GM23338 (cell line): ENCODE measurements around the gene EPHB2. TPM values are rescaled to one million over a fixed set of nuclear protein-coding genes. Genes with fewer than 3 reads are reported as not detected.

Experiments
- ATAC-seq: fragments of 200-7000 bp; cut with Tn5 transposase; 3 replicates; pipeline ENCODE4 v1.9.1; 2020
- DNase-seq: peaks from one replicate; pipeline ENCODE4 v3.0.0-alpha.2; 2015; ENCODE audit warnings: low spot score
- H2AFZ ChIP-seq: fragments of 200-600 bp; sonication (generic); 2 replicates; pipeline ENCODE4 v1.8.0; 2016; ENCODE audit warnings: antibody characterized with exemption, mild to moderate bottlenecking, moderate library complexity
- H3F3A ChIP-seq: fragments of 200-600 bp; sonication (generic); replicated peaks from 2 replicates; pipeline ENCODE4 v1.8.0; 2017; ENCODE audit warnings: antibody characterized with exemption, mixed run types, low read depth
- H3K27ac ChIP-seq: fragments of 200-600 bp; sonication (generic); 2 replicates; pipeline ENCODE4 v1.6.1; 2016; ENCODE audit warnings: low read depth
- H3K27me3 ChIP-seq: fragments of 200-600 bp; sonication (generic); 2 replicates; pipeline ENCODE4 v1.8.0; 2016; ENCODE audit warnings: mild to moderate bottlenecking, mixed run types, moderate library complexity; ENCODE audit not compliant: insufficient read depth
- H3K36me3 ChIP-seq: fragments of 200-600 bp; sonication (generic); 2 replicates; pipeline ENCODE4 v1.8.0; 2016; ENCODE audit warnings: mild to moderate bottlenecking; ENCODE audit not compliant: insufficient read depth
- H3K4me1 ChIP-seq: fragments of 200-600 bp; sonication (generic); 2 replicates; pipeline ENCODE4 v1.8.0; 2016; ENCODE audit warnings: mild to moderate bottlenecking, moderate library complexity; ENCODE audit not compliant: insufficient read depth
- H3K4me2 ChIP-seq: fragments of 200-600 bp; sonication (generic); 2 replicates; pipeline ENCODE4 v1.7.1; 2017; ENCODE audit warnings: mixed run types
- H3K4me3 ChIP-seq: fragments of 200-600 bp; sonication (generic); 2 replicates; pipeline ENCODE4 v1.6.1; 2016; ENCODE audit warnings: mixed run types
- H3K79me2 ChIP-seq: fragments of 200-600 bp; sonication (generic); replicated peaks from 2 replicates; pipeline ENCODE4 v1.8.0; 2017; ENCODE audit warnings: mild to moderate bottlenecking; ENCODE audit not compliant: insufficient read depth
- H3K9me2 ChIP-seq: fragments of 200-600 bp; sonication (generic); 2 replicates; pipeline ENCODE4 v1.8.0; 2017; ENCODE audit not compliant: insufficient read depth
- H4K20me1 ChIP-seq: fragments of 200-600 bp; sonication (generic); replicated peaks from 2 replicates; pipeline ENCODE4 v1.8.0; 2017; ENCODE audit warnings: mild to moderate bottlenecking; ENCODE audit not compliant: insufficient read depth
- H3K27ac Mint-ChIP-seq: 2 replicates; pipeline ENCODE4 v1.8.0; 2020; ENCODE audit warnings: inconsistent platforms, mild to moderate bottlenecking, moderate library complexity, mixed read lengths
- H3K27me3 Mint-ChIP-seq: 3 replicates; pipeline ENCODE4 v1.8.0; 2022; ENCODE audit warnings: low read depth, mild to moderate bottlenecking, moderate library complexity, mixed read lengths, inconsistent platforms; ENCODE audit not compliant: insufficient read depth, poor library complexity
- H3K36me3 Mint-ChIP-seq: 3 replicates; pipeline ENCODE4 v1.8.0; 2021; ENCODE audit warnings: low read depth, mild to moderate bottlenecking, inconsistent platforms, moderate library complexity, mixed read lengths
- H3K4me1 Mint-ChIP-seq: 3 replicates; pipeline ENCODE4 v1.8.0; 2020; ENCODE audit warnings: mild to moderate bottlenecking, inconsistent platforms, mixed read lengths
- H3K4me3 Mint-ChIP-seq: 3 replicates; pipeline ENCODE4 v1.8.0; 2021; ENCODE audit warnings: moderate library complexity, mild to moderate bottlenecking, inconsistent platforms, mixed read lengths
- H3K9me3 Mint-ChIP-seq: 3 replicates; pipeline ENCODE4 v1.8.0; 2020; ENCODE audit warnings: moderate library complexity, mild to moderate bottlenecking, inconsistent platforms, mixed read lengths
- CREB1 ChIP-seq: fragments of 250-450 bp; sonication (Bioruptor Pico); IDR thresholded peaks from 2 replicates; pipeline ENCODE4 v1.5.0; 2020; ENCODE audit warnings: low read depth, mild to moderate bottlenecking, moderate library complexity
- ETS1 ChIP-seq: IDR thresholded peaks from 2 replicates; pipeline ENCODE4 v1.6.1; 2016; ENCODE audit warnings: antibody characterized with exemption
- EZH2 ChIP-seq: fragments of 200-600 bp; sonication (generic); IDR thresholded peaks from one replicate; pipeline ENCODE4 v1.8.0; 2017; ENCODE audit warnings: antibody characterized with exemption, mild to moderate bottlenecking, low read depth; ENCODE audit not compliant: unreplicated experiment
- EZH2phosphoT487 ChIP-seq: fragments of 200-600 bp; sonication (generic); IDR thresholded peaks from one replicate; pipeline ENCODE4 v1.8.1; 2018; ENCODE audit warnings: antibody characterized with exemption; ENCODE audit not compliant: unreplicated experiment
- JUNB ChIP-seq: IDR thresholded peaks from one replicate; pipeline ENCODE4 v1.6.1; 2016; ENCODE audit warnings: antibody characterized with exemption; ENCODE audit not compliant: unreplicated experiment
- NANOG ChIP-seq: IDR thresholded peaks from 2 replicates; pipeline ENCODE4 v1.6.1; 2016; ENCODE audit warnings: antibody characterized with exemption, borderline replicate concordance
- POLR2AphosphoS5 ChIP-seq: IDR thresholded peaks from 2 replicates; pipeline ENCODE4 v1.6.1; 2016; ENCODE audit warnings: antibody characterized with exemption, low read depth
- STAT1 ChIP-seq: IDR thresholded peaks from one replicate; pipeline ENCODE4 v1.6.1; 2016; ENCODE audit warnings: antibody characterized with exemption; ENCODE audit not compliant: unreplicated experiment
- ZNF114 ChIP-seq: fragments of 250-450 bp; sonication (Bioruptor Pico); IDR thresholded peaks from 2 replicates; pipeline ENCODE4 v1.5.0; 2020; ENCODE audit warnings: mild to moderate bottlenecking, moderate library complexity
- ZNF331 ChIP-seq: fragments of 250-450 bp; sonication (Bioruptor Pico); IDR thresholded peaks from 2 replicates; pipeline ENCODE4 v1.5.0; 2020; ENCODE audit warnings: low read depth, mild to moderate bottlenecking, moderate library complexity
- polyA plus RNA-seq: library from polyadenylated mRNA; unstranded; fragments of >200 nt; fragmentation: Nextera tagmentation; extraction: Ambion mirVana; gene quantifications from 2 replicates; pipeline ENCODE4 v1.2.1, GENCODE V29; 2016
- total RNA-seq: library from RNA; depleted of rRNA; stranded (reverse); fragments of >200 nt; shearing (Covaris generic); gene quantifications from 2 replicates; pipeline ENCODE4 v1.2.3, GENCODE V29; 2014
- TF ChIP-seq, protein P1 (sequence below), 2 experiments: fragments of 200-600 bp in 1 of 2; sonication (generic) in 1 of 2; conservative IDR thresholded peaks; 2 replicates each; pipeline versions ENCODE4 v1.5.1 to v1.6.1; 2016 to 2017; ENCODE audit warnings: antibody characterized with exemption in 2 of 2, low read depth in 2 of 2, mild to moderate bottlenecking in 2 of 2, moderate library complexity in 1 of 2
- TF ChIP-seq, protein P2 (sequence below): fragments of 250-450 bp; sonication (Bioruptor Pico); IDR thresholded peaks from 2 replicates; pipeline ENCODE4 v1.5.0; 2020; ENCODE audit warnings: mild to moderate bottlenecking, moderate library complexity

The EPHB2 gene
- total and polyA plus RNA-seq, 2 experiments from 2014 or later, result 4.1 to 20.1 TPM

- no peaks in the 10 kb centered on the region for H3K79me2 ChIP-seq
- no peak overlapping the region for H3K27ac ChIP-seq
- DNase-seq (no peak), ATAC-seq (no peak)
- Mint-ChIP-seq H3K27ac (no peak overlapping the region), H3K27me3 (peaks cover 3% of the 10 kb centered on the region), H3K36me3 (no peaks in the 10 kb centered on the region), H3K4me3 (no peak overlapping the region), H3K9me3 (no peaks in the 10 kb centered on the region; the same call in 2 of the 3 replicates), H3K4me1 (peaks cover 12% of the 10 kb centered on the region)
- no peak for TF ChIP-seq CREB1 (CRISPR knock-in tag)
- no peaks in the 10 kb centered on the region for H3K4me1 ChIP-seq
- no peak overlapping the region for H3K4me3 ChIP-seq
- H3K36me3 ChIP-seq, result no peaks in the 10 kb centered on the region
- H3K9me2 ChIP-seq, result no peaks in the 10 kb centered on the region
- H3K27me3 ChIP-seq, result no peaks in the 10 kb centered on the region
- no peaks in the 10 kb centered on the region for H3F3A ChIP-seq
- no peak overlapping the region for H2AFZ ChIP-seq
- no peak overlapping the region for H3K4me2 ChIP-seq
- no peaks in the 10 kb centered on the region for H4K20me1 ChIP-seq
Measured at GRCh38 chr1:22816803-22817202, 106.2 kb downstream of the EPHB2 start.

GRCh38 chr1:22817462-22817861, 106.8 kb downstream of the EPHB2 start:
- no peak overlapping the region for H2AFZ ChIP-seq
- no peaks in the 10 kb centered on the region for H3K4me1 ChIP-seq
- no peaks in the 10 kb centered on the region for H3K36me3 Mint-ChIP-seq
- H4K20me1 ChIP-seq, result no peaks in the 10 kb centered on the region
- no peak overlapping the region for H3K4me3 Mint-ChIP-seq
- no peak overlapping the region for H3K27ac Mint-ChIP-seq
- DNase-seq (no peak), ATAC-seq (no peak)
- no peaks in the 10 kb centered on the region for H3K79me2 ChIP-seq
- peaks cover 12% of the 10 kb centered on the region for H3K4me1 Mint-ChIP-seq
- H3F3A ChIP-seq, result no peaks in the 10 kb centered on the region
- H3K27me3 Mint-ChIP-seq, result peaks cover 3% of the 10 kb centered on the region
- no peaks in the 10 kb centered on the region; the same call in 2 of the 3 replicates for H3K9me3 Mint-ChIP-seq
- no peak overlapping the region for H3K4me2 ChIP-seq
- no peak overlapping the region for H3K4me3 ChIP-seq
- no peaks in the 10 kb centered on the region for H3K27me3 ChIP-seq
- H3K27ac ChIP-seq, result no peak overlapping the region
- no peaks in the 10 kb centered on the region for H3K9me2 ChIP-seq
- H3K36me3 ChIP-seq, result no peaks in the 10 kb centered on the region
- TF ChIP-seq EZH2 (no peak), ZNF331 (CRISPR knock-in tag) (no peak), JUNB (no peak), POLR2AphosphoS5 (no peak), CREB1 (CRISPR knock-in tag) (no peak), NANOG (no peak), STAT1 (no peak), EZH2phosphoT487 (no peak), ETS1 (no peak), ZNF114 (no peak)
- TF ChIP-seq, protein P1, sequence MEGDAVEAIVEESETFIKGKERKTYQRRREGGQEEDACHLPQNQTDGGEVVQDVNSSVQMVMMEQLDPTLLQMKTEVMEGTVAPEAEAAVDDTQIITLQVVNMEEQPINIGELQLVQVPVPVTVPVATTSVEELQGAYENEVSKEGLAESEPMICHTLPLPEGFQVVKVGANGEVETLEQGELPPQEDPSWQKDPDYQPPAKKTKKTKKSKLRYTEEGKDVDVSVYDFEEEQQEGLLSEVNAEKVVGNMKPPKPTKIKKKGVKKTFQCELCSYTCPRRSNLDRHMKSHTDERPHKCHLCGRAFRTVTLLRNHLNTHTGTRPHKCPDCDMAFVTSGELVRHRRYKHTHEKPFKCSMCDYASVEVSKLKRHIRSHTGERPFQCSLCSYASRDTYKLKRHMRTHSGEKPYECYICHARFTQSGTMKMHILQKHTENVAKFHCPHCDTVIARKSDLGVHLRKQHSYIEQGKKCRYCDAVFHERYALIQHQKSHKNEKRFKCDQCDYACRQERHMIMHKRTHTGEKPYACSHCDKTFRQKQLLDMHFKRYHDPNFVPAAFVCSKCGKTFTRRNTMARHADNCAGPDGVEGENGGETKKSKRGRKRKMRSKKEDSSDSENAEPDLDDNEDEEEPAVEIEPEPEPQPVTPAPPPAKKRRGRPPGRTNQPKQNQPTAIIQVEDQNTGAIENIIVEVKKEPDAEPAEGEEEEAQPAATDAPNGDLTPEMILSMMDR (conservative IDR thresholded peaks at IDR 0.05; ENCODE audit: low read depth in 2 of 2), result no peak
- TF ChIP-seq, protein P2, sequence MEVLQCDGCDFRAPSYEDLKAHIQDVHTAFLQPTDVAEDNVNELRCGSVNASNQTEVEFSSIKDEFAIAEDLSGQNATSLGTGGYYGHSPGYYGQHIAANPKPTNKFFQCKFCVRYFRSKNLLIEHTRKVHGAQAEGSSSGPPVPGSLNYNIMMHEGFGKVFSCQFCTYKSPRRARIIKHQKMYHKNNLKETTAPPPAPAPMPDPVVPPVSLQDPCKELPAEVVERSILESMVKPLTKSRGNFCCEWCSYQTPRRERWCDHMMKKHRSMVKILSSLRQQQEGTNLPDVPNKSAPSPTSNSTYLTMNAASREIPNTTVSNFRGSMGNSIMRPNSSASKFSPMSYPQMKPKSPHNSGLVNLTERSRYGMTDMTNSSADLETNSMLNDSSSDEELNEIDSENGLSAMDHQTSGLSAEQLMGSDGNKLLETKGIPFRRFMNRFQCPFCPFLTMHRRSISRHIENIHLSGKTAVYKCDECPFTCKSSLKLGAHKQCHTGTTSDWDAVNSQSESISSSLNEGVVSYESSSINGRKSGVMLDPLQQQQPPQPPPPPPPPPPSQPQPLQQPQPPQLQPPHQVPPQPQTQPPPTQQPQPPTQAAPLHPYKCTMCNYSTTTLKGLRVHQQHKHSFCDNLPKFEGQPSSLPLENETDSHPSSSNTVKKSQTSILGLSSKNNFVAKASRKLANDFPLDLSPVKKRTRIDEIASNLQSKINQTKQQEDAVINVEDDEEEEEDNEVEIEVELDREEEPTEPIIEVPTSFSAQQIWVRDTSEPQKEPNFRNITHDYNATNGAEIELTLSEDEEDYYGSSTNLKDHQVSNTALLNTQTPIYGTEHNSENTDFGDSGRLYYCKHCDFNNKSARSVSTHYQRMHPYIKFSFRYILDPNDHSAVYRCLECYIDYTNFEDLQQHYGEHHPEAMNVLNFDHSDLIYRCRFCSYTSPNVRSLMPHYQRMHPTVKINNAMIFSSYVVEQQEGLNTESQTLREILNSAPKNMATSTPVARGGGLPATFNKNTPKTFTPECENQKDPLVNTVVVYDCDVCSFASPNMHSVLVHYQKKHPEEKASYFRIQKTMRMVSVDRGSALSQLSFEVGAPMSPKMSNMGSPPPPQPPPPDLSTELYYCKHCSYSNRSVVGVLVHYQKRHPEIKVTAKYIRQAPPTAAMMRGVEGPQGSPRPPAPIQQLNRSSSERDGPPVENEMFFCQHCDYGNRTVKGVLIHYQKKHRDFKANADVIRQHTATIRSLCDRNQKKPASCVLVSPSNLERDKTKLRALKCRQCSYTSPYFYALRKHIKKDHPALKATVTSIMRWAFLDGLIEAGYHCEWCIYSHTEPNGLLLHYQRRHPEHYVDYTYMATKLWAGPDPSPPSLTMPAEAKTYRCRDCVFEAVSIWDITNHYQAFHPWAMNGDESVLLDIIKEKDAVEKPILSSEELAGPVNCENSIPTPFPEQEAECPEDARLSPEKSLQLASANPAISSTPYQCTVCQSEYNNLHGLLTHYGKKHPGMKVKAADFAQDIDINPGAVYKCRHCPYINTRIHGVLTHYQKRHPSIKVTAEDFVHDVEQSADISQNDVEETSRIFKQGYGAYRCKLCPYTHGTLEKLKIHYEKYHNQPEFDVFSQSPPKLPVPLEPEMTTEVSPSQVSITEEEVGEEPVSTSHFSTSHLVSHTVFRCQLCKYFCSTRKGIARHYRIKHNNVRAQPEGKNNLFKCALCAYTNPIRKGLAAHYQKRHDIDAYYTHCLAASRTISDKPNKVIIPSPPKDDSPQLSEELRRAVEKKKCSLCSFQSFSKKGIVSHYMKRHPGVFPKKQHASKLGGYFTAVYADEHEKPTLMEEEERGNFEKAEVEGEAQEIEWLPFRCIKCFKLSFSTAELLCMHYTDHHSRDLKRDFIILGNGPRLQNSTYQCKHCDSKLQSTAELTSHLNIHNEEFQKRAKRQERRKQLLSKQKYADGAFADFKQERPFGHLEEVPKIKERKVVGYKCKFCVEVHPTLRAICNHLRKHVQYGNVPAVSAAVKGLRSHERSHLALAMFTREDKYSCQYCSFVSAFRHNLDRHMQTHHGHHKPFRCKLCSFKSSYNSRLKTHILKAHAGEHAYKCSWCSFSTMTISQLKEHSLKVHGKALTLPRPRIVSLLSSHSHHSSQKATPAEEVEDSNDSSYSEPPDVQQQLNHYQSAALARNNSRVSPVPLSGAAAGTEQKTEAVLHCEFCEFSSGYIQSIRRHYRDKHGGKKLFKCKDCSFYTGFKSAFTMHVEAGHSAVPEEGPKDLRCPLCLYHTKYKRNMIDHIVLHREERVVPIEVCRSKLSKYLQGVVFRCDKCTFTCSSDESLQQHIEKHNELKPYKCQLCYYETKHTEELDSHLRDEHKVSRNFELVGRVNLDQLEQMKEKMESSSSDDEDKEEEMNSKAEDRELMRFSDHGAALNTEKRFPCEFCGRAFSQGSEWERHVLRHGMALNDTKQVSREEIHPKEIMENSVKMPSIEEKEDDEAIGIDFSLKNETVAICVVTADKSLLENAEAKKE (CRISPR knock-in tag), result no peak
